ENCODE measurements around the gene CALB2. TPM values are rescaled to one million over a fixed set of nuclear protein-coding genes. Genes with fewer than 3 reads are reported as not detected.
"Not testable (repeated sequence)": the region's sequence is repeated elsewhere in the genome, so short reads cannot be mapped to it uniquely, and the experiment has no call there.

Gene CALB2
- total and polyA plus RNA-seq, 5 experiments from 2014 or later, result not detected

DNA sequence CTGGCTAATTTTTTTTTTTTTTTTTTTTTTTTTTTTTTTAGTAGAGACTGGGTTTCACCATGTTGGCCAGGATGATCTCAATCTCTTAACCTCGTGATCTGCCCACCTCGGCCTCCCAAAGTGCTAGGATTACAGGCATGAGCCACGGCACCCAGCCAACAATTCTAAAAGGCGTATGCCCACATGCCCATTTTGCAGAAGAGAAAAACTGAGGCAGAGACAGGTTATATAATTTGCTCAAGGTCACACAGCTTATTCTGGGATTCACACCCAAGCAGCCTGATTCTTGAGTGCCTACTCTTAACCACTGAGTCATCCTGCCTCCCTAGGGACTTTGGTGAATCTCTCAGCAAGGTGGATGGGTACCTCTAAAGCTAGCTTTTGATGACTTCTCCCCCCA, 1.6 kb upstream of the CALB2 start:
- H3K4me1 Mint-ChIP-seq, ATAC-seq, H3K9me3 Mint-ChIP-seq, DNase-seq, H3K27ac Mint-ChIP-seq, H3K36me3 Mint-ChIP-seq, H3K4me3 Mint-ChIP-seq, POLR2A ChIA-PET: not testable (repeated sequence)
- H3K27me3 Mint-ChIP-seq, result peaks cover 9 to 52% (median 33%) of the 10 kb centered on the region in 5 donors

- no peaks in the 10 kb centered on the region for H3K36me3 Mint-ChIP-seq
- H3K4me1 Mint-ChIP-seq, result peaks cover 0 to 4% (median 2%) of the 10 kb centered on the region in 4 donors
- H3K4me3 Mint-ChIP-seq, result peak overlapping the region in 1 of 10 donors; percentile 22
- H3K9me3 Mint-ChIP-seq, result no peaks in the 10 kb centered on the region
- no peak for DNase-seq
- ATAC-seq, result no peak
- no peak overlapping the region for H3K27ac Mint-ChIP-seq
- POLR2A ChIA-PET, result no interaction called here
- H3K27me3 Mint-ChIP-seq, result peaks cover 9 to 55% (median 33%) of the 10 kb centered on the region in 5 donors
Measured at GRCh38 chr16:71357681-71358080, 842 bp upstream of the CALB2 start.

GRCh38 chr16:71359431-71359830, 908 bp downstream of the CALB2 start:
- H3K36me3 Mint-ChIP-seq, result no peaks in the 10 kb centered on the region
- POLR2A ChIA-PET, result no interaction called here
- DNase-seq (no peak), ATAC-seq (no peak)
- no peak overlapping the region for H3K27ac Mint-ChIP-seq
- no peak overlapping the region for H3K4me3 Mint-ChIP-seq
- H3K9me3 Mint-ChIP-seq, result no peaks in the 10 kb centered on the region
- peaks cover 0 to 4% (median 2%) of the 10 kb centered on the region in 4 donors for H3K4me1 Mint-ChIP-seq
- H3K27me3 Mint-ChIP-seq, result peaks cover 9 to 60% (median 32%) of the 10 kb centered on the region in 5 donors

GRCh38 chr16:71360378-71360777, 1.9 kb downstream of the CALB2 start:
- POLR2A ChIA-PET, result no interaction called here
- peaks cover 9 to 65% (median 33%) of the 10 kb centered on the region in 5 donors for H3K27me3 Mint-ChIP-seq
- no peaks in the 10 kb centered on the region for H3K9me3 Mint-ChIP-seq
- H3K36me3 Mint-ChIP-seq, result no peaks in the 10 kb centered on the region
- peak overlapping the region in 1 of 10 donors; percentile 21 for H3K27ac Mint-ChIP-seq
- no peak overlapping the region for H3K4me3 Mint-ChIP-seq
- ATAC-seq (no peak), DNase-seq (no peak)
- H3K4me1 Mint-ChIP-seq, result peaks cover 0 to 4% (median 2%) of the 10 kb centered on the region in 4 donors

GRCh38 chr16:71364133-71364681, 5.7 kb downstream of the CALB2 start:
- DNase-seq (no peak), ATAC-seq (no peak)
- Mint-ChIP-seq H3K36me3 (no peaks in the 10 kb centered on the region), H3K9me3 (no peaks in the 10 kb centered on the region), H3K27me3 (peaks cover 9 to 58% (median 27%) of the 10 kb centered on the region in 5 donors), H3K27ac (peak overlapping the region in 1 of 10 donors; percentile 65), H3K4me1 (no peaks in the 10 kb centered on the region), H3K4me3 (no peak overlapping the region)
- POLR2A ChIA-PET, result no interaction called here

DNA sequence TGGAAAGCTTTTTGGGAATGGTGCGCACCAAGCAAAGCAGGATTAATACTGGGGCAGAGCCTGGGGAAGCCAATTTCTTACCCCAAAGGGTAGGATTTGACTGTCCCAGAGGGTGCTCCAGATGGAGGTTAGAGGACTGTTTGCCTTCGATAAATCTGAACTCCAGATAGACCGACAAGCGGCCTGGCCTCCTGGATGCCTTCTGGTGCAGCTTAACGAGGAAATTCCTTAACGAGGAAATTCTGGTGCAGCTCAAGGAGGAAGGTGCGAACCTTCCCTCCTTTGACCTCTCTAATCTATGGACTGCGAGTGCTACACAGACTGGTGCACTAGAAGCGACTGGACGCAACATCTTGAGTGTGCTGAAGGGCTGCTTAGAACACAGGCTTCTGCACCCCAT, 6.5 kb downstream of the CALB2 start:
- DNase-seq (no peak), ATAC-seq (no peak)
- H3K9me3 Mint-ChIP-seq, result no peaks in the 10 kb centered on the region
- H3K4me3 Mint-ChIP-seq, result no peak overlapping the region
- peaks cover 8 to 49% (median 21%) of the 10 kb centered on the region in 5 donors for H3K27me3 Mint-ChIP-seq
- H3K27ac Mint-ChIP-seq, result no peak overlapping the region
- H3K36me3 Mint-ChIP-seq, result no peaks in the 10 kb centered on the region
- POLR2A ChIA-PET, result no interaction called here
- no peaks in the 10 kb centered on the region for H3K4me1 Mint-ChIP-seq

- Mint-ChIP-seq H3K27ac (no peak overlapping the region), H3K4me1 (no peaks in the 10 kb centered on the region), H3K9me3 (no peaks in the 10 kb centered on the region), H3K27me3 (peaks cover 5 to 40% (median 21%) of the 10 kb centered on the region in 5 donors), H3K4me3 (no peak overlapping the region), H3K36me3 (no peaks in the 10 kb centered on the region)
- ATAC-seq, result no peak
- no peak for DNase-seq
- POLR2A ChIA-PET, result no interaction called here
Measured at GRCh38 chr16:71367241-71367976, 8.9 kb downstream of the CALB2 start.

DNA sequence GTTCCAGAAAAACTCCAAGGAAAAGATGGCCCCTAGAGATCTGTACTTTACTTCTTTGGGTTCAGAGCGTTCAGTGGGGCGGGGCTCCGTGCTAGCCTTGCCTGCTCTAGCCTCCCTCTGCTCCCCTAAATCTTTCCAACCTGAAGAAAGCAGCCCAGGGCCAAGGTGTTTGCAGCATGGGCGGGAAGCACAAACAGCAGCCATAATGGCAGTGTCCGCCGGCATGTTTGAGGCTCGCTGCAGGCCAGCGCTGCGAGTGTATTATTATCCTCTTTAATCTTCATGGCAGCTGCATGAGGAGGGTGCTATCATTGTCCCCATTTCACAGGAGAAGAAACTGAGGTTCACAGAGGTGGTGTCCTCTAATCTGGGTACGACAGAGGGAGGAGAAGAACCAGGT, 10.4 kb downstream of the CALB2 start:
- DNase-seq, result no peak
- peaks cover 3 to 44% (median 29%) of the 10 kb centered on the region in 5 donors for H3K27me3 Mint-ChIP-seq
- no peaks in the 10 kb centered on the region for H3K4me1 Mint-ChIP-seq
- H3K27ac Mint-ChIP-seq, result no peak overlapping the region
- no peak for ATAC-seq
- H3K4me3 Mint-ChIP-seq, result no peak overlapping the region
- no peaks in the 10 kb centered on the region for H3K36me3 Mint-ChIP-seq
- POLR2A ChIA-PET, result no interaction called here
- no peaks in the 10 kb centered on the region for H3K9me3 Mint-ChIP-seq

DNA sequence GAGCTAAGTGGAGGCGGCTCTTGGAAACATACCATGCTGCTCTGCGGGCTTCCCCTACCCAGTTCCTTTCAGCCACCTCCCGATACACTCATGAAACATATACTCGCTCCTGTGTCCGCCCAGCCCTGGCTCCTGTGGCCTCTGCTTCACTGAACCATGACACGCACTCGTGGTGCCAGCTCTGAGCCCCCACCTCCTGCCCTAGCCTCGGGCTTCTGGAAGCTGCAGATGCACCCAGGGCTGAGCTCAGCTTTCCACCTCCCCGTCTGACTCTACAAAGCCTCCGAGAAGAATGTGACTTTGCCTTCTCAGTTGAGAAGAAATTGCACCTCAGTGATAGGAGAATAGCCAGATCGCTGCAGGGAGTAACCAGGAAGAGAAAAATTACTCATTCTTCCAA, 11.0 kb downstream of the CALB2 start:
- Mint-ChIP-seq H3K9me3 (no peaks in the 10 kb centered on the region), H3K4me1 (no peaks in the 10 kb centered on the region), H3K4me3 (no peak overlapping the region), H3K27me3 (peaks cover 6 to 44% (median 29%) of the 10 kb centered on the region in 5 donors), H3K27ac (no peak overlapping the region), H3K36me3 (no peaks in the 10 kb centered on the region)
- POLR2A ChIA-PET, result no interaction called here
- ATAC-seq, result no peak
- no peak for DNase-seq

- H3K27ac Mint-ChIP-seq, result peak overlapping the region in 1 of 10 donors; percentile 3
- no peak for ATAC-seq
- no peaks in the 10 kb centered on the region for H3K4me1 Mint-ChIP-seq
- peaks cover 0 to 3% (median 0%) of the 10 kb centered on the region in 9 donors for H3K9me3 Mint-ChIP-seq
- H3K36me3 Mint-ChIP-seq, result no peaks in the 10 kb centered on the region
- POLR2A ChIA-PET, result no interaction called here
- H3K27me3 Mint-ChIP-seq, result peaks cover 6 to 45% (median 35%) of the 10 kb centered on the region in 5 donors
- H3K4me3 Mint-ChIP-seq, result no peak overlapping the region
- no peak for DNase-seq
Measured at GRCh38 chr16:71371237-71371636, 12.7 kb downstream of the CALB2 start.

- H3K4me3 Mint-ChIP-seq, result no peak overlapping the region
- peaks cover 10 to 42% (median 34%) of the 10 kb centered on the region in 5 donors for H3K27me3 Mint-ChIP-seq
- POLR2A ChIA-PET, result no interaction called here
- H3K9me3 Mint-ChIP-seq, result peaks cover 0 to 10% (median 0%) of the 10 kb centered on the region in 9 donors
- ATAC-seq (no peak), DNase-seq (no peak)
- H3K36me3 Mint-ChIP-seq, result no peaks in the 10 kb centered on the region
- H3K27ac Mint-ChIP-seq, result no peak overlapping the region
- H3K4me1 Mint-ChIP-seq, result no peaks in the 10 kb centered on the region
Measured at GRCh38 chr16:71373073-71373472, 14.6 kb downstream of the CALB2 start.

GRCh38 chr16:71376465-71377157, 18.1 kb downstream of the CALB2 start:
- ATAC-seq (no peak), DNase-seq (no peak)
- H3K4me3 Mint-ChIP-seq, result no peak overlapping the region
- H3K4me1 Mint-ChIP-seq, result no peaks in the 10 kb centered on the region
- H3K27me3 Mint-ChIP-seq, result peaks cover 7 to 38% (median 32%) of the 10 kb centered on the region in 5 donors
- H3K9me3 Mint-ChIP-seq, result peaks cover 0 to 10% (median 0%) of the 10 kb centered on the region in 9 donors
- peaks cover 0 to 2% (median 0%) of the 10 kb centered on the region in 3 donors for H3K36me3 Mint-ChIP-seq
- POLR2A ChIA-PET, result no interaction called here
- H3K27ac Mint-ChIP-seq, result no peak overlapping the region

GRCh38 chr16:71379711-71380110, 21.2 kb downstream of the CALB2 start:
- DNase-seq (no peak), ATAC-seq (no peak)
- peaks cover 3 to 30% (median 24%) of the 10 kb centered on the region in 5 donors for H3K27me3 Mint-ChIP-seq
- H3K4me3 Mint-ChIP-seq, result no peak overlapping the region
- peaks cover 0 to 10% (median 0%) of the 10 kb centered on the region in 9 donors for H3K9me3 Mint-ChIP-seq
- H3K27ac Mint-ChIP-seq, result no peak overlapping the region
- H3K4me1 Mint-ChIP-seq, result peaks cover 0 to 6% (median 0%) of the 10 kb centered on the region in 4 donors
- POLR2A ChIA-PET, result no interaction called here
- H3K36me3 Mint-ChIP-seq, result peaks cover 0 to 2% (median 0%) of the 10 kb centered on the region in 3 donors
